PC-3 (cell line): ENCODE data around the gene SINHCAF. TPM values are rescaled to one million over a fixed set of nuclear protein-coding genes. Genes with fewer than 3 reads are reported as not detected.

Experiments used
- ATAC-seq: fragments of 200-7000 bp; cut with Tn5 transposase; 2 replicates; pipeline ENCODE4 v1.9.1; 2020; ENCODE audit warnings: mild to moderate bottlenecking, moderate library complexity
- BruUV-seq: library from RNA; stranded (reverse); fragments of 400-500 nt; replicated peaks from 2 replicates; lab custom pipeline; 2021; lab: Mats Ljungman, UMichigan
- CTCF ChIA-PET: fragments of 300-600 bp; sonication (Branson Sonifier 250); formaldehyde crosslinking; loops from one replicate; lab custom pipeline; 2022; ENCODE audit warnings: antibody characterized with exemption; lab: Charles Lee
- POLR2A ChIA-PET: fragments of 300-600 bp; sonication (Branson Sonifier 250); formaldehyde crosslinking; loops from one replicate; lab custom pipeline; 2022; ENCODE audit warnings: antibody characterized with exemption; ENCODE audit not compliant: unreplicated experiment; lab: Charles Lee
- DNase-seq: peaks from one replicate; pipeline ENCODE4 v3.0.0-alpha.2; 2015
- H2AFZ ChIP-seq: fragments of 300-600 bp; sonication (generic); 2 replicates; pipeline ENCODE4 v1.6.0; 2016; ENCODE audit warnings: antibody characterized with exemption, low read length
- H3F3A ChIP-seq: fragments of 300-600 bp; sonication (generic); one replicate; pipeline ENCODE4 v1.6.0; 2017; ENCODE audit warnings: antibody characterized with exemption, low read length, control low read depth, mild to moderate bottlenecking; ENCODE audit not compliant: unreplicated experiment
- H3K27ac ChIP-seq: fragments of 300-600 bp; sonication (generic); 2 replicates; pipeline ENCODE4 v1.5.1; 2016; ENCODE audit warnings: mild to moderate bottlenecking, low read length
- H3K27me3 ChIP-seq: fragments of 300-600 bp; sonication (generic); 2 replicates; pipeline ENCODE4 v1.6.1; 2016; ENCODE audit warnings: low read length, mixed read lengths
- H3K36me3 ChIP-seq: fragments of 300-600 bp; sonication (generic); 2 replicates; pipeline ENCODE4 v1.6.1; 2016; ENCODE audit warnings: low read depth, mixed run types, low read length, mixed read lengths
- H3K4me1 ChIP-seq: fragments of 300-600 bp; sonication (generic); 2 replicates; pipeline ENCODE4 v1.5.1; 2016; ENCODE audit warnings: low read length; ENCODE audit not compliant: insufficient read depth
- H3K4me2 ChIP-seq: fragments of 300-600 bp; sonication (generic); 2 replicates; pipeline ENCODE4 v1.6.0; 2016; ENCODE audit warnings: low read length
- H3K4me3 ChIP-seq: fragments of 300-600 bp; sonication (generic); 2 replicates; pipeline ENCODE4 v1.5.1; 2016; ENCODE audit warnings: mild to moderate bottlenecking, low read length, mixed read lengths
- H3K79me2 ChIP-seq: fragments of 300-600 bp; sonication (generic); 2 replicates; pipeline ENCODE4 v1.6.1; 2017; ENCODE audit warnings: low read length, mixed read lengths
- H3K9ac ChIP-seq: fragments of 300-600 bp; sonication (generic); 2 replicates; pipeline ENCODE4 v1.6.0; 2016; ENCODE audit warnings: mild to moderate bottlenecking, low read length
- H3K9me2 ChIP-seq: fragments of 300-600 bp; sonication (generic); replicated peaks from 2 replicates; pipeline ENCODE4 v1.6.1; 2016; ENCODE audit warnings: mixed run types, low read length, mixed read lengths
- H3K9me3 ChIP-seq: fragments of 300-600 bp; sonication (generic); 2 replicates; pipeline ENCODE4 v1.6.1; 2016; ENCODE audit warnings: low read length, mixed read lengths
- H4K20me1 ChIP-seq: fragments of 300-600 bp; sonication (generic); 2 replicates; pipeline ENCODE4 v1.6.1; 2016; ENCODE audit warnings: low read length, mixed read lengths
- EZH2 ChIP-seq: fragments of 300-600 bp; sonication (generic); IDR thresholded peaks from one replicate; pipeline ENCODE4 v1.6.1; 2017; ENCODE audit warnings: antibody characterized with exemption, mild to moderate bottlenecking, low read length; ENCODE audit not compliant: unreplicated experiment
- EZH2phosphoT487 ChIP-seq: fragments of 300-600 bp; sonication (generic); IDR thresholded peaks from 2 replicates; pipeline ENCODE4 v1.6.1; 2018; ENCODE audit warnings: mild to moderate bottlenecking, antibody characterized with exemption, low read length, borderline replicate concordance
- intact Hi-C: fragments of 100-400 bp; cut with micrococcal nuclease; formaldehyde crosslinking; loops from 2 replicates; pipeline ENCODE4 v1.9.0; 2023
- total RNA-seq: library from RNA; depleted of rRNA; stranded (reverse); fragments of >200 nt; gene quantifications from 2 replicates; pipeline ENCODE4 v1.2.3, GENCODE V29; 2014
- TF ChIP-seq, protein P1 (sequence below): fragments of 300-600 bp; sonication (generic); conservative IDR thresholded peaks from 2 replicates; pipeline ENCODE4 v1.5.1; 2017; ENCODE audit warnings: antibody characterized with exemption, low read depth, mild to moderate bottlenecking, low read length

Gene SINHCAF
- total RNA-seq, 1 experiment from 2014 or later: 32.0 TPM

DNA sequence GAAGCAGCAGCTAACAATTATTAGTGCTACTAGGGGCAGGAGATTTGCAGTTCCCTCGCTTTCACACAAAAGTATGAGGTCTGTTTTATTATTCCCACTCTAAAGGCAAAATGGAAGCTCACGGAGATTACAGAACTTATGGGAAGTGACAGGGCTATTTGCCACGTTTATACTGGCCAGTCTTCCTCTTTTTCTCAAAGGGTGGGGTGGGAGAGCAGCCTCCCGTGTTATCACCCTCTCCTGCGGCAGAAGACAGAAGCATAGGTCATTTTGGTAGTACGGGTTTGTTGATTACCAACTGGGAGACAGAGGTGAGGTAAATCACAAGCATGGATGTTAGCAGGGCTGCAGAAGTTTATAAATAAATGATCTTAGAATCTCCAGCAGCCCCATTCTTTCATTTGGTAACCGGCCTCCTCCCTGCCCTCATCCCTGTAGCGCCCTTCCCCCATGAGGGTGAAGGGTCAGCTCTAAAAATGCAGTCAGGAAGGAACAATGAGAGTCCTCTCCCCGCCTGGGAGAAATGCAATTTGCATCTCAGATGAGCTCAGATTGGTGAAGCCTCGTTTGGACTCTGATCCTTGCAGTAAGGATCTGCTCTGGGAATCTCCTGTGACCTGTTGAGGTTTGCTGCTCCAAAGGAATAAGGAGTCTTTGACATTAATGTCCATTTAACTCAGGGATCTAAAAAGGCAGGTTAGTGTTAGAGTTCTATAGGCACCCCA is 44.7 kb upstream of the SINHCAF start:
- no peak overlapping the region for H3K4me2 ChIP-seq
- no peaks in the 10 kb centered on the region for H3K4me1 ChIP-seq
- intact Hi-C loops: no loop called here
- no TSS peak for BruUV-seq
- no peak overlapping the region for H3K9ac ChIP-seq
- H3K4me3 ChIP-seq: no peak overlapping the region
- no peaks in the 10 kb centered on the region for H3K9me3 ChIP-seq
- H3K79me2 ChIP-seq: no peaks in the 10 kb centered on the region
- DNase-seq (no peak), ATAC-seq (no peak)
- TF ChIP-seq EZH2phosphoT487 (no peak), EZH2 (no peak)
- TF ChIP-seq, protein P1, sequence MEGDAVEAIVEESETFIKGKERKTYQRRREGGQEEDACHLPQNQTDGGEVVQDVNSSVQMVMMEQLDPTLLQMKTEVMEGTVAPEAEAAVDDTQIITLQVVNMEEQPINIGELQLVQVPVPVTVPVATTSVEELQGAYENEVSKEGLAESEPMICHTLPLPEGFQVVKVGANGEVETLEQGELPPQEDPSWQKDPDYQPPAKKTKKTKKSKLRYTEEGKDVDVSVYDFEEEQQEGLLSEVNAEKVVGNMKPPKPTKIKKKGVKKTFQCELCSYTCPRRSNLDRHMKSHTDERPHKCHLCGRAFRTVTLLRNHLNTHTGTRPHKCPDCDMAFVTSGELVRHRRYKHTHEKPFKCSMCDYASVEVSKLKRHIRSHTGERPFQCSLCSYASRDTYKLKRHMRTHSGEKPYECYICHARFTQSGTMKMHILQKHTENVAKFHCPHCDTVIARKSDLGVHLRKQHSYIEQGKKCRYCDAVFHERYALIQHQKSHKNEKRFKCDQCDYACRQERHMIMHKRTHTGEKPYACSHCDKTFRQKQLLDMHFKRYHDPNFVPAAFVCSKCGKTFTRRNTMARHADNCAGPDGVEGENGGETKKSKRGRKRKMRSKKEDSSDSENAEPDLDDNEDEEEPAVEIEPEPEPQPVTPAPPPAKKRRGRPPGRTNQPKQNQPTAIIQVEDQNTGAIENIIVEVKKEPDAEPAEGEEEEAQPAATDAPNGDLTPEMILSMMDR: no peak
- CTCF ChIA-PET: no interaction called here
- no peaks in the 10 kb centered on the region for H3K36me3 ChIP-seq
- no peaks in the 10 kb centered on the region for H3K9me2 ChIP-seq
- H3F3A ChIP-seq: no peaks in the 10 kb centered on the region
- no peaks in the 10 kb centered on the region for H4K20me1 ChIP-seq
- POLR2A ChIA-PET: no interaction called here
- no peak overlapping the region for H2AFZ ChIP-seq
- H3K27ac ChIP-seq: no peak overlapping the region
- H3K27me3 ChIP-seq: no peaks in the 10 kb centered on the region

DNA sequence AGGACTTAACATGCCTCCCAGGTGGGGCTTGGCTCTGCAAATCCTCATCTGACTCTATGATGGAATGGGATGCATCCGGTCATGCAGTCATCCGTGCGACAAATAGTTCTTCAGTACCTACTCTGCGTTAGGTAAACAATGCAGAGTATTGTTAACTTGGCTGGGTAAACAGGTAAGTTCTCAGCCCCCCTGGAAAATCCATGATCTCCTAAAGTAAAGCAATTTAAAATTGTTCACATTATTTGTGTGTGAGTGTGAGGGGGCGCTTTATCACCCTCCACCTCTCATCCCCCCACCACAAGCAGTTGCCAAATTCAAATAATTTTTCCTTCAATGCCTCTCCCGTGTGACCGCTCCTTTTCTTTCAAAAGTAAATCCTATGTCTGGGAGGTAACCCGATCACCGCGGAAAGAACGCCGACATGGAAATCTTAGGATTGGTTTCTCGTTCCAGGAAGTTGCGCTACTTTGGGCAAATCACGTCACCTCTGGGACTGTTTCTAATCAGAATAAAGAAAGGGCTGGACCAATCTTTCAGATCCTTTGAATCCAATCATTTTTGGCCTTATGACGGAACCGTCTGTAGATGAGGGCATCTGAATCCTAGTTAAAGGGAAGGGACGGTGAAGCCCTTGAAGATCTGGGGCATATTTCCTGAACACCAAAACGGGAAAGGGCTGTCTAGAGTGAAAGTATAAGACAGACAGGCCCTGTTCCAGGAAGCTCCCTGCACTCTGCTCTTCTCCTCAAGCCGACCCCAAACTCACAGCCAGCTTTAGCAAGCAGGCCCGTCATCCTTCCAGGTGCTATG is 44.0 kb upstream of the SINHCAF start:
- Histone ChIP-seq H3K9me3 (no peaks in the 10 kb centered on the region), H3K4me1 (no peaks in the 10 kb centered on the region), H4K20me1 (no peaks in the 10 kb centered on the region), H3K27ac (no peak overlapping the region), H2AFZ (no peak overlapping the region), H3K4me3 (no peak overlapping the region), H3K9me2 (no peaks in the 10 kb centered on the region), H3K9ac (no peak overlapping the region), H3K27me3 (no peaks in the 10 kb centered on the region), H3F3A (no peaks in the 10 kb centered on the region), H3K79me2 (no peaks in the 10 kb centered on the region), H3K4me2 (no peak overlapping the region), H3K36me3 (no peaks in the 10 kb centered on the region)
- DNase-seq: no peak
- BruUV-seq: no TSS peak
- no peak for ATAC-seq
- POLR2A ChIA-PET: no interaction called here
- TF ChIP-seq EZH2 (no peak), EZH2phosphoT487 (no peak)
- TF ChIP-seq, protein P1: no peak
- intact Hi-C loops: no loop called here
- CTCF ChIA-PET: no interaction called here
